HL-60 (cell line): Measurements from ENCODE around the gene ELMO1.

Experiments
- DNase-seq, 2 experiments: peaks; one replicate each; pipeline ENCODE4 v3.0.0-alpha.2; 2010 to 2020; ENCODE audit warnings: low read depth in 1 of 2, low spot score in 1 of 2
- H3K27ac ChIP-seq: fragments of 250-450 bp; sonication (Bioruptor Pico); replicated peaks from 2 replicates; pipeline ENCODE4 v1.5.1; 2020; ENCODE audit warnings: mild to moderate bottlenecking, moderate library complexity
- H3K27me3 ChIP-seq: fragments of 250-450 bp; sonication (Bioruptor Pico); 2 replicates; pipeline ENCODE4 v1.5.1; 2021; ENCODE audit warnings: mild to moderate bottlenecking, moderate library complexity; ENCODE audit not compliant: insufficient read depth, poor library complexity, severe bottlenecking
- H3K4me3 ChIP-seq: replicated peaks from 2 replicates; pipeline ENCODE4 v1.5.1; 2011; ENCODE audit warnings: mild to moderate bottlenecking, control low read depth, low read length; ENCODE audit not compliant: insufficient read depth
- GABPA ChIP-seq: IDR thresholded peaks from 2 replicates; pipeline ENCODE4 v1.6.1; 2012; ENCODE audit warnings: low read depth
- POLR2AphosphoS5 ChIP-seq: IDR thresholded peaks from 2 replicates; pipeline ENCODE4 v1.6.1; 2012; ENCODE audit warnings: low read depth
- SPI1 ChIP-seq: IDR thresholded peaks from 2 replicates; pipeline ENCODE4 v1.6.1; 2012; ENCODE audit warnings: low read depth, mild to moderate bottlenecking, borderline replicate concordance
- TF ChIP-seq, protein P1 (sequence below): IDR thresholded peaks from 2 replicates; pipeline ENCODE4 v1.6.1; 2012; ENCODE audit warnings: low read depth; ENCODE audit not compliant: insufficient replicate concordance
- TF ChIP-seq, protein P2 (sequence below): IDR thresholded peaks from one replicate; pipeline ENCODE4 v1.5.1; 2011; ENCODE audit warnings: low read length, control low read depth, inconsistent platforms; ENCODE audit not compliant: insufficient read depth

ELMO1 gene

DNA sequence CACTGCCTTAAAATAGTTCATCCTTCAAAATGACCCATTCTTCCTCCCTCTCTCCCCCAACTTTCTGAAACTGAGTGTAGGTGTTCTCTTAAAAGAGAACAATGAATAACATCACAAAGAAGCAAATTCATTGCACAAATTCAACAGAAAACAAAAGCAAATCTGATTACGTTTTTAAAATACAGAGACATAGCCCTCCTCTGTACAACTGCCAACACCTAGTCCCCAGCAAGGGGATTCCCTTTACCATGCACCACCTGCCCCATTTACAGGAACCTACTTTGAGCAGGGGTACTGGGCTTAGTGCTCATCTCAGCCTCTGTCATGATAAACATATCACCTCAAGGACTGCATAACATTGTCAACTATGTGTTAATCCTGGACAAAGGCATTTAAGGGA lies 421.6 kb downstream of the ELMO1 start:
- no peaks in the 10 kb centered on the region for H3K27me3 ChIP-seq
- no peak overlapping the region for H3K4me3 ChIP-seq
- TF ChIP-seq, protein P1, sequence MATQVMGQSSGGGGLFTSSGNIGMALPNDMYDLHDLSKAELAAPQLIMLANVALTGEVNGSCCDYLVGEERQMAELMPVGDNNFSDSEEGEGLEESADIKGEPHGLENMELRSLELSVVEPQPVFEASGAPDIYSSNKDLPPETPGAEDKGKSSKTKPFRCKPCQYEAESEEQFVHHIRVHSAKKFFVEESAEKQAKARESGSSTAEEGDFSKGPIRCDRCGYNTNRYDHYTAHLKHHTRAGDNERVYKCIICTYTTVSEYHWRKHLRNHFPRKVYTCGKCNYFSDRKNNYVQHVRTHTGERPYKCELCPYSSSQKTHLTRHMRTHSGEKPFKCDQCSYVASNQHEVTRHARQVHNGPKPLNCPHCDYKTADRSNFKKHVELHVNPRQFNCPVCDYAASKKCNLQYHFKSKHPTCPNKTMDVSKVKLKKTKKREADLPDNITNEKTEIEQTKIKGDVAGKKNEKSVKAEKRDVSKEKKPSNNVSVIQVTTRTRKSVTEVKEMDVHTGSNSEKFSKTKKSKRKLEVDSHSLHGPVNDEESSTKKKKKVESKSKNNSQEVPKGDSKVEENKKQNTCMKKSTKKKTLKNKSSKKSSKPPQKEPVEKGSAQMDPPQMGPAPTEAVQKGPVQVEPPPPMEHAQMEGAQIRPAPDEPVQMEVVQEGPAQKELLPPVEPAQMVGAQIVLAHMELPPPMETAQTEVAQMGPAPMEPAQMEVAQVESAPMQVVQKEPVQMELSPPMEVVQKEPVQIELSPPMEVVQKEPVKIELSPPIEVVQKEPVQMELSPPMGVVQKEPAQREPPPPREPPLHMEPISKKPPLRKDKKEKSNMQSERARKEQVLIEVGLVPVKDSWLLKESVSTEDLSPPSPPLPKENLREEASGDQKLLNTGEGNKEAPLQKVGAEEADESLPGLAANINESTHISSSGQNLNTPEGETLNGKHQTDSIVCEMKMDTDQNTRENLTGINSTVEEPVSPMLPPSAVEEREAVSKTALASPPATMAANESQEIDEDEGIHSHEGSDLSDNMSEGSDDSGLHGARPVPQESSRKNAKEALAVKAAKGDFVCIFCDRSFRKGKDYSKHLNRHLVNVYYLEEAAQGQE: no peak
- no peak for TF ChIP-seq SPI1
- TF ChIP-seq GABPA: no peak
- TF ChIP-seq, protein P2, sequence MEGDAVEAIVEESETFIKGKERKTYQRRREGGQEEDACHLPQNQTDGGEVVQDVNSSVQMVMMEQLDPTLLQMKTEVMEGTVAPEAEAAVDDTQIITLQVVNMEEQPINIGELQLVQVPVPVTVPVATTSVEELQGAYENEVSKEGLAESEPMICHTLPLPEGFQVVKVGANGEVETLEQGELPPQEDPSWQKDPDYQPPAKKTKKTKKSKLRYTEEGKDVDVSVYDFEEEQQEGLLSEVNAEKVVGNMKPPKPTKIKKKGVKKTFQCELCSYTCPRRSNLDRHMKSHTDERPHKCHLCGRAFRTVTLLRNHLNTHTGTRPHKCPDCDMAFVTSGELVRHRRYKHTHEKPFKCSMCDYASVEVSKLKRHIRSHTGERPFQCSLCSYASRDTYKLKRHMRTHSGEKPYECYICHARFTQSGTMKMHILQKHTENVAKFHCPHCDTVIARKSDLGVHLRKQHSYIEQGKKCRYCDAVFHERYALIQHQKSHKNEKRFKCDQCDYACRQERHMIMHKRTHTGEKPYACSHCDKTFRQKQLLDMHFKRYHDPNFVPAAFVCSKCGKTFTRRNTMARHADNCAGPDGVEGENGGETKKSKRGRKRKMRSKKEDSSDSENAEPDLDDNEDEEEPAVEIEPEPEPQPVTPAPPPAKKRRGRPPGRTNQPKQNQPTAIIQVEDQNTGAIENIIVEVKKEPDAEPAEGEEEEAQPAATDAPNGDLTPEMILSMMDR: no peak
- no peak for TF ChIP-seq POLR2AphosphoS5
- no peak overlapping the region for H3K27ac ChIP-seq
- DNase-seq: no peak

- TF ChIP-seq, protein P2: no peak
- TF ChIP-seq POLR2AphosphoS5 (no peak), GABPA (no peak), SPI1 (no peak)
- TF ChIP-seq, protein P1: no peak
- no peak overlapping the region for H3K27ac ChIP-seq
- no peak overlapping the region for H3K4me3 ChIP-seq
Observed at GRCh38 chr7:37018954-37019353, 429.7 kb downstream of the ELMO1 start.

GRCh38 chr7:37016064-37016878 lies 432.4 kb downstream of the ELMO1 start:
- no peak for DNase-seq

More at GRCh38 chr7:37018954-37019353, 429.7 kb downstream of the ELMO1 start:
- no peak for DNase-seq
- no peaks in the 10 kb centered on the region for H3K27me3 ChIP-seq

More at GRCh38 chr7:37016064-37016878, 432.4 kb downstream of the ELMO1 start:
- no peak overlapping the region for H3K27ac ChIP-seq
- no peak overlapping the region for H3K4me3 ChIP-seq
- H3K27me3 ChIP-seq: no peaks in the 10 kb centered on the region
- TF ChIP-seq, protein P1: peak; percentile 70
- TF ChIP-seq GABPA: no peak
